Chondrocyte (in vitro differentiated cells): ENCODE data around the gene CCDC27. TPM values are rescaled to one million over a fixed set of nuclear protein-coding genes. Genes with fewer than 3 reads are reported as not detected.

Experiments used
- DNase-seq: peaks from one replicate; pipeline ENCODE4 v3.0.0; 2021; ENCODE audit warnings: mixed read lengths, low spot score
- H3K27ac Mint-ChIP-seq: one replicate; pipeline ENCODE4 v1.8.0; 2021; ENCODE audit warnings: mild to moderate bottlenecking, moderate library complexity, mixed read lengths; ENCODE audit not compliant: unreplicated experiment
- H3K27me3 Mint-ChIP-seq: 2 replicates; pipeline ENCODE4 v1.8.0; 2021; ENCODE audit warnings: low read depth, mixed read lengths
- H3K36me3 Mint-ChIP-seq: 2 replicates; pipeline ENCODE4 v1.8.0; 2021; ENCODE audit warnings: low read depth, mixed read lengths
- H3K4me1 Mint-ChIP-seq: 2 replicates; pipeline ENCODE4 v1.8.0; 2021; ENCODE audit warnings: low read depth, mild to moderate bottlenecking, mixed read lengths
- H3K4me3 Mint-ChIP-seq: one replicate; pipeline ENCODE4 v1.8.0; 2021; ENCODE audit warnings: mild to moderate bottlenecking, moderate library complexity, mixed read lengths; ENCODE audit not compliant: unreplicated experiment
- H3K9me3 Mint-ChIP-seq: 2 replicates; pipeline ENCODE4 v1.8.0; 2021; ENCODE audit warnings: low read depth, mixed read lengths
- CTCF ChIP-seq: fragments of 200-600 bp; sonication (generic); IDR thresholded peaks from 2 replicates; pipeline ENCODE4 v1.5.0; 2021; ENCODE audit warnings: antibody characterized with exemption, mild to moderate bottlenecking, moderate library complexity
- total RNA-seq: library from RNA; stranded (reverse); gene quantifications from 3 replicates; pipeline ENCODE4 v1.2.1, GENCODE V29; 2021

The CCDC27 gene
- total RNA-seq, 1 donor from 2014 or later = not detected

GRCh38 chr1:3750741-3751140 lies 1.5 kb upstream of the CCDC27 start:
- Mint-ChIP-seq H3K36me3 (no peaks in the 10 kb centered on the region), H3K9me3 (no peaks in the 10 kb centered on the region), H3K4me1 (peaks cover 18% of the 10 kb centered on the region), H3K4me3 (no peak overlapping the region), H3K27me3 (peaks cover 15% of the 10 kb centered on the region), H3K27ac (no peak overlapping the region)
- TF ChIP-seq CTCF = no peak
- no peak for DNase-seq

GRCh38 chr1:3753656-3754454 lies 1.6 kb downstream of the CCDC27 start:
- Mint-ChIP-seq H3K27me3 (peaks cover 21% of the 10 kb centered on the region), H3K27ac (no peak overlapping the region), H3K4me3 (no peak overlapping the region), H3K4me1 (no peaks in the 10 kb centered on the region), H3K9me3 (no peaks in the 10 kb centered on the region), H3K36me3 (no peaks in the 10 kb centered on the region)
- no peak for DNase-seq
- no peak for TF ChIP-seq CTCF

DNA sequence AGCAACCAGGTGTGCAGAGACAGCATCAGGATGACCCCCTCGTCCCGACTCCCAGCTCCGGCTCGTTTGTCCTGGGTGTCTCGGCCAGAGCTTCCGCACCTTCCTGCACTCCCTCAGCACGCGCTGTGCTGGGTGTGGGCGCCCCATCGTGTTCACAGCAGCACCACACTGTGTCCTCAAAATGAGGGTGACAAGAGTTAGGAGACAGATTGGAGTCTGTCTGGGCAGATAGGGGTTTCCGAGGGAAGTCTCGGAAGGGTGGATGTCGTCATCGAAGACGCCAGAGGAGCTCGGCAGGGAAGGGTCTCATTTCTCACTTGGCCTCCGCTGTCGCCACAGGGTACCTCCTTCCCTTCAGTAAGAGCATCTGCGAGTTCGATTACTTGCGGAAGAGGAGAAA lies 4.1 kb downstream of the CCDC27 start:
- H3K4me3 Mint-ChIP-seq = no peak overlapping the region
- peaks cover 25% of the 10 kb centered on the region for H3K27me3 Mint-ChIP-seq
- H3K36me3 Mint-ChIP-seq = no peaks in the 10 kb centered on the region
- no peak for DNase-seq
- H3K9me3 Mint-ChIP-seq = peaks cover 7% of the 10 kb centered on the region
- H3K4me1 Mint-ChIP-seq = no peaks in the 10 kb centered on the region
- no peak overlapping the region for H3K27ac Mint-ChIP-seq
- TF ChIP-seq CTCF = no peak

DNA sequence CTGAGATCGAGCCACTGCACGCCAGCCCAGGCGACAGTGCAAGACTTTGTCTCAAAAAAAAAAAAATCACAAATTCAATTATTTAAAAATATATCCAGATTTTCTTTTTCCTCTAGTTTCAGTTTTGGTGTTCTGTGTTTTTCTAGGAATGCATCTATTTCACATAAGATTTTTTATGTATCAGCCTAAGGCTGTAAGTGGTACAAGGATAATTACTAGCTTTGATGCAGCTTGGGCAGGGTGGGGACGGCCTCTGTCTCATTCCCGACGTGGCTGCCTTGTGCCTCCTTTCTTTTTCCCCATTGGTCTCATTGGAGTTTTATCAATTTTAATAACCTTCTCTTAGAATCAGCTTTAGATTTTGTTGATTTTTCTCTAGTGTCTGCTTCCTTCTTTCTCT lies 6.9 kb downstream of the CCDC27 start:
- Mint-ChIP-seq H3K9me3 (peaks cover 7% of the 10 kb centered on the region), H3K27ac (no peak overlapping the region), H3K4me3 (no peak overlapping the region), H3K27me3 (peaks cover 20% of the 10 kb centered on the region), H3K36me3 (no peaks in the 10 kb centered on the region), H3K4me1 (no peaks in the 10 kb centered on the region)
- DNase-seq = no peak
- TF ChIP-seq CTCF = no peak

GRCh38 chr1:3759796-3760195 lies 7.5 kb downstream of the CCDC27 start:
- H3K36me3 Mint-ChIP-seq = no peaks in the 10 kb centered on the region
- no peak overlapping the region for H3K27ac Mint-ChIP-seq
- DNase-seq = no peak
- no peak for TF ChIP-seq CTCF
- peaks cover 25% of the 10 kb centered on the region for H3K27me3 Mint-ChIP-seq
- peaks cover 7% of the 10 kb centered on the region for H3K9me3 Mint-ChIP-seq
- H3K4me1 Mint-ChIP-seq = no peaks in the 10 kb centered on the region
- no peak overlapping the region for H3K4me3 Mint-ChIP-seq
